Keratinocyte (primary cell): ENCODE measurements around the gene GSDMA. TPM values are rescaled to one million over a fixed set of nuclear protein-coding genes. Genes with fewer than 3 reads are reported as not detected.
"Not testable (repeated sequence)": the region's sequence is repeated elsewhere in the genome, so short reads cannot be mapped to it uniquely, and the experiment has no call there.

Source experiments
- DNase-seq: peaks from one replicate; pipeline ENCODE4 v3.0.0-alpha.2; 2011; ENCODE audit warnings: low read depth, missing footprints, low spot score
- FAIRE-seq: peaks from 2 replicates; lab custom pipeline; 2011; peaks lifted over from hg19 to GRCh38; lab: Jason Lieb, UNC
- H2AFZ ChIP-seq: 2 replicates; pipeline ENCODE4 v1.6.0; 2012; ENCODE audit warnings: low read length, control low read depth, inconsistent platforms; ENCODE audit not compliant: control insufficient read depth
- H3K27ac ChIP-seq: 2 replicates; pipeline ENCODE4 v1.5.1; 2011; ENCODE audit warnings: low read length; ENCODE audit not compliant: control insufficient read depth, insufficient read depth
- H3K27me3 ChIP-seq: 3 replicates; pipeline ENCODE4 v1.6.0; 2011; ENCODE audit warnings: low read length; ENCODE audit not compliant: control insufficient read depth, insufficient read depth; ENCODE audit errors: extremely low read depth
- H3K36me3 ChIP-seq, 2 experiments: 2 replicates in 1 of 2; 3 replicates in 1 of 2; pipeline ENCODE4 v1.5.1; 2011; ENCODE audit warnings: low read length in 2 of 2, mild to moderate bottlenecking in 1 of 2; ENCODE audit not compliant: control insufficient read depth in 2 of 2, insufficient read depth in 2 of 2; ENCODE audit errors: extremely low read depth in 1 of 2
- H3K4me1 ChIP-seq: 3 replicates; pipeline ENCODE4 v1.5.1; 2011; ENCODE audit warnings: low read length; ENCODE audit not compliant: control insufficient read depth, insufficient read depth; ENCODE audit errors: extremely low read depth
- H3K4me2 ChIP-seq: 3 replicates; pipeline ENCODE4 v1.6.0; 2011; ENCODE audit warnings: low read depth, low read length; ENCODE audit not compliant: control insufficient read depth, insufficient read depth; ENCODE audit errors: extremely low read depth
- H3K4me3 ChIP-seq, 3 experiments: fragments of 200-600 bp in 1 of 3; sonication (generic) in 1 of 3; 2 replicates in 2 of 3; 3 replicates in 1 of 3; pipeline ENCODE4 v1.5.1; 2011 to 2016; ENCODE audit warnings: low read length in 3 of 3, mild to moderate bottlenecking in 3 of 3, control low read depth in 2 of 3, inconsistent platforms in 1 of 3, low read depth in 1 of 3, mixed read lengths in 1 of 3, mixed run types in 1 of 3, moderate library complexity in 1 of 3; ENCODE audit not compliant: control insufficient read depth in 2 of 3, insufficient read depth in 2 of 3; ENCODE audit errors: extremely low read depth in 1 of 3
- H3K79me2 ChIP-seq: 2 replicates; pipeline ENCODE4 v1.6.0; 2012; ENCODE audit warnings: low read length; ENCODE audit not compliant: control insufficient read depth, insufficient read depth
- H3K9ac ChIP-seq: 3 replicates; pipeline ENCODE4 v1.6.0; 2011; ENCODE audit warnings: low read length; ENCODE audit not compliant: control insufficient read depth, insufficient read depth; ENCODE audit errors: extremely low read depth
- H3K9me1 ChIP-seq: 3 replicates; pipeline ENCODE4 v1.6.0; 2011; ENCODE audit warnings: low read length; ENCODE audit not compliant: control insufficient read depth, insufficient read depth; ENCODE audit errors: extremely low read depth
- H3K9me3 ChIP-seq: 2 replicates; pipeline ENCODE4 v1.5.1; 2012; ENCODE audit warnings: low read depth, low read length; ENCODE audit not compliant: control insufficient read depth
- H4K20me1 ChIP-seq: 3 replicates; pipeline ENCODE4 v1.6.0; 2011; ENCODE audit warnings: low read length; ENCODE audit not compliant: control insufficient read depth, insufficient read depth; ENCODE audit errors: extremely low read depth
- EZH2 ChIP-seq: IDR thresholded peaks from one replicate; pipeline ENCODE4 v1.6.1; 2012; ENCODE audit warnings: inconsistent platforms, mild to moderate bottlenecking, low read length, moderate library complexity
- dilution Hi-C: fragments of 300-500 bp; cut with MboI; formaldehyde crosslinking; loops from one replicate; pipeline ENCODE4 v1.7.0; 2020; ENCODE audit warnings: low sequenced_read_pairs; ENCODE audit not compliant: extremely low pct_ligation_motif_present
- polyA plus RNA-seq, 5 experiments: library from polyadenylated mRNA; depleted of rRNA in 3 of 5; stranded (reverse) in 3 of 5; stranded (forward) in 1 of 5; unstranded in 1 of 5; fragments of >200 nt; gene quantifications; 1 replicate in 1 of 5; 2 replicates in 3 of 5; 3 replicates in 1 of 5; pipeline versions ENCODE4 v1.2.1 to v1.2.3, GENCODE V29; 2011 to 2012; ENCODE audit warnings: missing spikeins in 2 of 5, low read depth in 1 of 5, low replicate concordance in 1 of 5
- TF ChIP-seq, protein P1 (sequence below), 3 experiments: IDR thresholded peaks in 1 of 3; conservative IDR thresholded peaks in 1 of 3; optimal IDR thresholded peaks in 1 of 3; 2 replicates in 2 of 3; 3 replicates in 1 of 3; pipeline versions ENCODE3 to v1.5.1; 2011; ENCODE audit warnings: low read length in 3 of 3, mild to moderate bottlenecking in 3 of 3, moderate library complexity in 2 of 3, control low read depth in 1 of 3, inconsistent platforms in 1 of 3; ENCODE audit not compliant: insufficient read depth in 2 of 3; ENCODE audit errors: extremely low read depth in 1 of 3

GSDMA gene
- polyA plus RNA-seq, 1 donor (not counting 4 experiments of a cell fraction or from before 2014, with no cell fraction given): 5.0 TPM

DNA sequence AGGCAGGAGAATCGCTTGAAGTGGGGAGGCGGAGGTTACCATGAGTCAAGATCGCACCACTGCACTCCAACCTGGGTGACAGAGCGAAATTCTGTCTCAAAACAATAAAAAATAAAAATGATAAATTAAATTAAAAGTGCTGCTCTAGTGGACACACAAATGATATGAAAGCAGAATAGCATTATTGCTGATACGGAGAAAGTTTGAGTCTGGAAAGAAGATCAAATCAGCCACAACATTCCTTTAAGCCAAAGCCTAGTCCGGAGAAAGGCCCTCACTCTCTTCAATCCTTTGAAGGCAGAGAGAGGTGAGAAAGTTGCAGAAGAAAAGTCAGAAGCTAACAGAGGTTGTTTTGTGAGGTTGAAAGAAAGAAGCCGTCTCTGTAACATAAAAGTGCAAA lies 37.4 kb downstream of the GSDMA start:
- Histone ChIP-seq H3K36me3 (peaks cover 14 to 20% of the 10 kb centered on the region in 2 experiments), H3K4me2 (no peak overlapping the region), H3K9me3 (no peaks in the 10 kb centered on the region), H3K9me1 (no peaks in the 10 kb centered on the region), H3K79me2 (no peaks in the 10 kb centered on the region), H3K4me1 (peaks cover 4% of the 10 kb centered on the region), H4K20me1 (no peaks in the 10 kb centered on the region), H3K9ac (no peak overlapping the region), H3K27ac (no peak overlapping the region), H3K4me3 (no peak overlapping the region), H3K27me3 (no peaks in the 10 kb centered on the region), H2AFZ (no peak overlapping the region)
- no peak for FAIRE-seq
- DNase-seq: no peak
- TF ChIP-seq, protein P1, sequence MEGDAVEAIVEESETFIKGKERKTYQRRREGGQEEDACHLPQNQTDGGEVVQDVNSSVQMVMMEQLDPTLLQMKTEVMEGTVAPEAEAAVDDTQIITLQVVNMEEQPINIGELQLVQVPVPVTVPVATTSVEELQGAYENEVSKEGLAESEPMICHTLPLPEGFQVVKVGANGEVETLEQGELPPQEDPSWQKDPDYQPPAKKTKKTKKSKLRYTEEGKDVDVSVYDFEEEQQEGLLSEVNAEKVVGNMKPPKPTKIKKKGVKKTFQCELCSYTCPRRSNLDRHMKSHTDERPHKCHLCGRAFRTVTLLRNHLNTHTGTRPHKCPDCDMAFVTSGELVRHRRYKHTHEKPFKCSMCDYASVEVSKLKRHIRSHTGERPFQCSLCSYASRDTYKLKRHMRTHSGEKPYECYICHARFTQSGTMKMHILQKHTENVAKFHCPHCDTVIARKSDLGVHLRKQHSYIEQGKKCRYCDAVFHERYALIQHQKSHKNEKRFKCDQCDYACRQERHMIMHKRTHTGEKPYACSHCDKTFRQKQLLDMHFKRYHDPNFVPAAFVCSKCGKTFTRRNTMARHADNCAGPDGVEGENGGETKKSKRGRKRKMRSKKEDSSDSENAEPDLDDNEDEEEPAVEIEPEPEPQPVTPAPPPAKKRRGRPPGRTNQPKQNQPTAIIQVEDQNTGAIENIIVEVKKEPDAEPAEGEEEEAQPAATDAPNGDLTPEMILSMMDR (optimal IDR thresholded peaks at IDR 0.05 in 1 of 3, IDR thresholded peaks at IDR 0.05 in 1 of 3, conservative IDR thresholded peaks at IDR 0.05 in 1 of 3; ENCODE audit: extremely low read depth in 1 of 3, insufficient read depth in 2 of 3, low read length in 3 of 3): no peak
- no peak for TF ChIP-seq EZH2
- dilution Hi-C loops: no loop called here

DNA sequence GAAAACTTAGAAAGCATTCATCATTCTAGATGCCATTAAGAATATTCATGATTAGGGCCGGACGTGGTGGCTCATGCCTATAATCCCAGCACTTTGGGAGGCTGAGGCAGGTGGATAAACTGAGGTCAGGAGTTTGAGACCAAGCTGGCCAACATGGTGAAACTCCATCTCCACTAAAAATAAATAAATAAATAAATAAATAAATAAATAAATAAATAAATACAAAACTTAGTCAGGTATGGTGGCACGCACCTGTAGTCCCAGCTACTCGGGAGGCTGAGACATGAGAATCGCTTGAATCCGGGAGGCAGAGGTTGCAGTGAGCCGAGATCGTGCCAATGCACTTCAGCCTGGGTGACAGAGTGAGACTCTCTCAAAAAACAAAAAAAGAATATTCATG lies 38.5 kb downstream of the GSDMA start:
- H3K27me3 ChIP-seq, H4K20me1 ChIP-seq, H3K79me2 ChIP-seq, H3K4me1 ChIP-seq, dilution Hi-C loops, H2AFZ ChIP-seq, H3K27ac ChIP-seq, H3K9me1 ChIP-seq, FAIRE-seq, H3K9ac ChIP-seq, H3K4me3 ChIP-seq, DNase-seq, H3K9me3 ChIP-seq, H3K4me2 ChIP-seq: not testable (repeated sequence)
- peaks cover 8 to 11% of the 10 kb centered on the region in 2 experiments for H3K36me3 ChIP-seq

DNA sequence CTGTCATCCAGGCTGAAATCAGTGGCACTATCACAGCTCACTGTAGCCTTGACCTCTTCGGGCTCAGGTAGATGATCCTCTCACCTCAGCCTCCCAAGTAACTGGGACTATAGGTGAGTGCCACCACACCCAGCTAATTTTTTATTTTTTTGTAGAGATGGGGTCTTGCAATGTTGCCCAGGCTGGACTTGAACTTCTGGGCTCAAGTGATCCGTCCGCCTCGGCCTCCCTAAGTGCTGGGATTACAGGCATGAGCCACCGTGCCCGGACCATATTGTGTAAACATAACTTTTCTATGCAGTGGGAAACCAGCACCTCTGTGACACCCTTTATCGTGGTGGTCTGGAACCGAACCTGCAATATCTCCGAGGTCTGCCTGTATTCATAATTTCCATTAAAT lies 41.3 kb downstream of the GSDMA start:
- TF ChIP-seq, protein P1 (optimal IDR thresholded peaks at IDR 0.05 in 1 of 3, IDR thresholded peaks at IDR 0.05 in 1 of 3, conservative IDR thresholded peaks at IDR 0.05 in 1 of 3; ENCODE audit: extremely low read depth in 1 of 3, insufficient read depth in 2 of 3, low read length in 3 of 3): no peak
- no peak for TF ChIP-seq EZH2
- H3K36me3 ChIP-seq: no peaks in the 10 kb centered on the region
- no peaks in the 10 kb centered on the region for H4K20me1 ChIP-seq
- no peaks in the 10 kb centered on the region for H3K27me3 ChIP-seq
- FAIRE-seq (no peak), DNase-seq (no peak)
- no peak overlapping the region for H3K9ac ChIP-seq
- H3K9me1 ChIP-seq: no peaks in the 10 kb centered on the region
- H3K4me2 ChIP-seq: no peak overlapping the region
- H3K4me1 ChIP-seq: no peaks in the 10 kb centered on the region
- H3K79me2 ChIP-seq: no peaks in the 10 kb centered on the region
- no peak overlapping the region for H2AFZ ChIP-seq
- dilution Hi-C loops: no loop called here
- no peaks in the 10 kb centered on the region for H3K9me3 ChIP-seq
- H3K4me3 ChIP-seq: no peak overlapping the region
- H3K27ac ChIP-seq: no peak overlapping the region
